H1 (cell line): ENCODE data around the gene MAD2L2.

Source experiments
- CREB1 ChIP-seq: IDR thresholded peaks from 2 replicates; pipeline ENCODE4 v1.6.1; 2012; ENCODE audit warnings: inconsistent platforms
- EP300 ChIP-seq, 2 experiments: IDR thresholded peaks; 1 replicate in 1 of 2; 2 replicates in 1 of 2; pipeline ENCODE4 v1.6.1; 2011 to 2012; ENCODE audit warnings: low read depth in 2 of 2, low read length in 2 of 2, mild to moderate bottlenecking in 2 of 2, borderline replicate concordance in 1 of 2, inconsistent platforms in 1 of 2, moderate library complexity in 1 of 2
- EZH2 ChIP-seq: fragments of 200-600 bp; sonication (generic); IDR thresholded peaks from 2 replicates; pipeline ENCODE4 v1.7.1; 2012; ENCODE audit warnings: low read depth, mild to moderate bottlenecking, moderate library complexity, low read length, inconsistent platforms; ENCODE audit not compliant: severe bottlenecking
- FOSL1 ChIP-seq: IDR thresholded peaks from 2 replicates; pipeline ENCODE4 v1.6.1; 2011; ENCODE audit warnings: mild to moderate bottlenecking, low read depth, low read length, moderate library complexity; ENCODE audit not compliant: insufficient read depth
- MAFK ChIP-seq: IDR thresholded peaks from 2 replicates; pipeline ENCODE4 v1.6.1; 2012; ENCODE audit warnings: low read depth, mild to moderate bottlenecking, improper control_type of control experiment, low read length
- POLR2A ChIP-seq, 2 experiments: IDR thresholded peaks; 1 replicate in 1 of 2; 2 replicates in 1 of 2; pipeline ENCODE4 v1.6.1; 2011; ENCODE audit warnings: low read depth in 2 of 2, low read length in 2 of 2, mild to moderate bottlenecking in 2 of 2; ENCODE audit errors: control extremely low read depth in 1 of 2
- POLR2AphosphoS5 ChIP-seq: IDR thresholded peaks from 2 replicates; pipeline ENCODE4 v1.6.1; 2011; ENCODE audit warnings: low read depth, low read length
- RAD21 ChIP-seq, 2 experiments: IDR thresholded peaks in 1 of 2; conservative IDR thresholded peaks in 1 of 2; 2 replicates each; pipeline ENCODE4 v1.6.1; 2011; ENCODE audit warnings: low read depth in 2 of 2, low read length in 2 of 2, improper control_type of control experiment in 1 of 2, inconsistent platforms in 1 of 2, mild to moderate bottlenecking in 1 of 2, moderate library complexity in 1 of 2
- RBBP5 ChIP-seq: IDR thresholded peaks from 2 replicates; pipeline ENCODE4 v1.7.1; 2012; ENCODE audit warnings: low read depth, mild to moderate bottlenecking, inconsistent platforms, low read length, moderate library complexity, borderline replicate concordance
- SUZ12 ChIP-seq: fragments of 200-600 bp; sonication (generic); IDR thresholded peaks from 2 replicates; pipeline ENCODE4 v1.6.1; 2012; ENCODE audit warnings: mild to moderate bottlenecking, inconsistent platforms, low read length, moderate library complexity, mixed read lengths
- TBP ChIP-seq: IDR thresholded peaks from 2 replicates; pipeline ENCODE4 v1.6.1; 2011; ENCODE audit warnings: low read depth, low read length, improper control_type of control experiment
- USF2 ChIP-seq: IDR thresholded peaks from 2 replicates; pipeline ENCODE4 v1.6.1; 2011; ENCODE audit warnings: low read length, improper control_type of control experiment
- TF ChIP-seq, protein P1 (sequence below), 3 experiments: IDR thresholded peaks; 1 replicate in 2 of 3; 2 replicates in 1 of 3; pipeline versions ENCODE4 v1.5.1 to v1.6.1; 2011; ENCODE audit warnings: low read length in 3 of 3, mild to moderate bottlenecking in 3 of 3, inconsistent platforms in 2 of 3, low read depth in 1 of 3, moderate library complexity in 1 of 3; ENCODE audit not compliant: insufficient read depth in 1 of 3; ENCODE audit errors: control extremely low read depth in 1 of 3

DNA sequence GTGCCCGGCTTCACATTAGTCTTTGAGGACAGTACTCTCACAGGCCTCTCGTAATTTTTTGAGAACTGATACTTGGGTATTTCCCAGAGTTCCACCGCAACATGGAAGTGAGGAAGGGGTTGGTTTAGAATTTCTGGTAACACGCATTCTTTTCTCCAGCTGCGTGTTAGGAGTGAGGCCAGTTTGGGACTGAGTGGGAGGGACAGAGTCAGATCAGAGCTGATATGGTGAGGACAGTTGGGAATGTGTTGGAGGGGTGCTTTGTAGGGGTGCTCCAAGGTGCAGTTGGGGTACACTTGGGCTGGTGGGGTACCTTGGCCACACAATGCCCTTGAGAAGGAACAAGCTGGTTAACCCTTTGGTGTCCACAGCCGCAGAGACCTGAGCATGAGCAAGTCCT is 10.2 kb downstream of the MAD2L2 start:
- TF ChIP-seq CREB1 (no peak), RAD21 (IDR thresholded peaks at IDR 0.05 in 1 of 2, conservative IDR thresholded peaks at IDR 0.05 in 1 of 2; ENCODE audit: low read depth in 2 of 2, low read length in 2 of 2) (no peak), POLR2AphosphoS5 (no peak; the same call in 1 of the 2 replicates), RBBP5 (no peak), FOSL1 (no peak), EP300 (IDR thresholded peaks at IDR 0.05; ENCODE audit: borderline replicate concordance in 1 of 2, low read depth in 2 of 2, low read length in 2 of 2) (no peak), USF2 (no peak), SUZ12 (no peak), POLR2A (IDR thresholded peaks at IDR 0.05; ENCODE audit: control extremely low read depth in 1 of 2, low read depth in 2 of 2, low read length in 2 of 2) (no peak), MAFK (no peak), TBP (no peak), EZH2 (no peak)
- TF ChIP-seq, protein P1, sequence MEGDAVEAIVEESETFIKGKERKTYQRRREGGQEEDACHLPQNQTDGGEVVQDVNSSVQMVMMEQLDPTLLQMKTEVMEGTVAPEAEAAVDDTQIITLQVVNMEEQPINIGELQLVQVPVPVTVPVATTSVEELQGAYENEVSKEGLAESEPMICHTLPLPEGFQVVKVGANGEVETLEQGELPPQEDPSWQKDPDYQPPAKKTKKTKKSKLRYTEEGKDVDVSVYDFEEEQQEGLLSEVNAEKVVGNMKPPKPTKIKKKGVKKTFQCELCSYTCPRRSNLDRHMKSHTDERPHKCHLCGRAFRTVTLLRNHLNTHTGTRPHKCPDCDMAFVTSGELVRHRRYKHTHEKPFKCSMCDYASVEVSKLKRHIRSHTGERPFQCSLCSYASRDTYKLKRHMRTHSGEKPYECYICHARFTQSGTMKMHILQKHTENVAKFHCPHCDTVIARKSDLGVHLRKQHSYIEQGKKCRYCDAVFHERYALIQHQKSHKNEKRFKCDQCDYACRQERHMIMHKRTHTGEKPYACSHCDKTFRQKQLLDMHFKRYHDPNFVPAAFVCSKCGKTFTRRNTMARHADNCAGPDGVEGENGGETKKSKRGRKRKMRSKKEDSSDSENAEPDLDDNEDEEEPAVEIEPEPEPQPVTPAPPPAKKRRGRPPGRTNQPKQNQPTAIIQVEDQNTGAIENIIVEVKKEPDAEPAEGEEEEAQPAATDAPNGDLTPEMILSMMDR (IDR thresholded peaks at IDR 0.05; ENCODE audit: control extremely low read depth in 1 of 3, insufficient read depth in 1 of 3, low read depth in 1 of 3, low read length in 3 of 3) = no peak
